Aorta (tissue), 5 donors: Measurements from ENCODE around the gene HAVCR1. TPM values are rescaled to one million over a fixed set of nuclear protein-coding genes. Genes with fewer than 3 reads are reported as not detected.

Source experiments
- ATAC-seq: fragments of 200-7000 bp; cut with Tn5 transposase; one replicate; pipeline ENCODE4 v1.9.1; 2022; ENCODE audit warnings: moderate library complexity; ENCODE audit not compliant: low FRiP score
- DNase-seq, 2 donors: peaks; one replicate each; pipeline ENCODE4 v3.0.0-alpha.2; 2020
- H3K27ac ChIP-seq, 2 donors: one replicate each; pipeline ENCODE4 v1.5.1; 2013; ENCODE audit warnings: low read length in 2 of 2, mild to moderate bottlenecking in 2 of 2, moderate library complexity in 2 of 2, control low read depth in 1 of 2, inconsistent platforms in 1 of 2, low read depth in 1 of 2
- H3K27me3 ChIP-seq, 2 donors: one replicate each; pipeline ENCODE4 v1.6.1; 2013; ENCODE audit warnings: control low read depth in 1 of 2, low read length in 1 of 2, mild to moderate bottlenecking in 1 of 2, moderate library complexity in 1 of 2; ENCODE audit not compliant: insufficient read depth in 2 of 2, control insufficient read depth in 1 of 2
- H3K36me3 ChIP-seq, 2 donors: one replicate each; pipeline ENCODE4 v1.6.1; 2013; ENCODE audit warnings: control low read depth in 1 of 2, low read length in 1 of 2, mild to moderate bottlenecking in 1 of 2; ENCODE audit not compliant: insufficient read depth in 2 of 2, control insufficient read depth in 1 of 2
- H3K4me1 ChIP-seq, 2 donors: one replicate each; pipeline ENCODE4 v1.6.1; 2013; ENCODE audit warnings: low read length in 2 of 2, control low read depth in 1 of 2, mild to moderate bottlenecking in 1 of 2, moderate library complexity in 1 of 2; ENCODE audit not compliant: insufficient read depth in 2 of 2, control insufficient read depth in 1 of 2
- H3K4me3 ChIP-seq, 2 donors: one replicate each; pipeline ENCODE4 v1.5.1; 2013; ENCODE audit warnings: low read length in 2 of 2, control low read depth in 1 of 2, mild to moderate bottlenecking in 1 of 2
- H3K9me3 ChIP-seq: one replicate; pipeline ENCODE4 v1.6.1; 2013; ENCODE audit warnings: mild to moderate bottlenecking, low read length; ENCODE audit not compliant: control insufficient read depth
- intact Hi-C, 2 donors: fragments of 100-400 bp; cut with DNase I; formaldehyde crosslinking; loops; one replicate each; pipeline versions ENCODE4 v1.14.2 to v1.15.0; 2022
- polyA plus RNA-seq, 2 donors: library from polyadenylated mRNA; stranded (reverse); fragments of 200-250 nt; gene quantifications; one replicate each; pipeline ENCODE4 v1.2.3, GENCODE V29; 2013
- total RNA-seq, 2 donors: library from RNA; stranded (reverse); fragmentation: NEBNext Ultra II Directional; extraction: Animal tissue kit (Norgen Biotek cat#: 25700); gene quantifications; one replicate each; pipeline ENCODE4 v1.2.1, GENCODE V29; 2021
- donor health status: healthy with polysubstance abuse.
- donor health status: Bipolar disorder and iron deficiency.
- donor health status: DM: no; HTN: no; CAD: no.
- donor health status: DM: no; HTN: no; CAD: no.
- donor health status: DM: yes; HTN: yes; CAD: no.

Gene HAVCR1
- total and polyA plus RNA-seq, 4 donors, result 1.0 to 1.8 TPM; not detected in 2

DNA sequence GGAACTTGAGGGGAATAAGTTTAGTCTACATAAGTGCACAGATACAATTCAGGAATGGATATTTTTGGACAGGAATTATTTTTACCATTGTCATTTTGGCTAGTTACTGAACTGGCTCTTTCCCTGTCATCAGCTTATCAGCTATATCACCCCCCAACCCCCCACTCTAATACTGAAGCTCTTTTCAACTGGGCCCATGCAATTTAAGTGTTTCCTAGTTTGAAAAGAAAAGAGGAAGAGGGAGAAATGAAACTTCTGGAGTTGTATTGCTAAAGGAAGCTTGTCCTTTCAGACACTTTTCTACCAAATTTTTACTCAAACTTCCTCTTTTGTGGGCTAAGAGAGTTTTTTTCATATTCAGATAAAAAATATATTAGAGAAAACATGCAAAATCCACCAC is 77.4 kb downstream of the HAVCR1 start:
- no peak for DNase-seq
- Histone ChIP-seq H3K4me1 (no peaks in the 10 kb centered on the region), H3K36me3 (no peaks in the 10 kb centered on the region), H3K27ac (no peak overlapping the region), H3K9me3 (peaks cover 2% of the 10 kb centered on the region), H3K27me3 (no peaks in the 10 kb centered on the region), H3K4me3 (no peak overlapping the region)
- ATAC-seq, result no peak
- intact Hi-C loops, result no loop called here

Other genes starting within 250 kb of the HAVCR1 start
- not detected for gene PPP1R2B, start 208.8 kb downstream of the HAVCR1 start, total RNA-seq
- gene PPP1R2B, start 208.8 kb downstream of the HAVCR1 start, polyA plus RNA-seq, result under 1 TPM in 1 of 2 donors, not detected in 1; 0.05 TPM
- gene TIMD4, start 95.9 kb downstream of the HAVCR1 start, total RNA-seq, result under 1 TPM; 0.65 to 0.99 TPM
- gene TIMD4, start 95.9 kb downstream of the HAVCR1 start, polyA plus RNA-seq, result not detected
- 10 to 100 TPM; 10.3 to 21.6 TPM for gene HAVCR2, start 49.9 kb upstream of the HAVCR1 start, total RNA-seq
- gene HAVCR2, start 49.9 kb upstream of the HAVCR1 start, polyA plus RNA-seq, result 1 to 10 TPM; 2.3 to 9.6 TPM
- gene MED7, start 83.7 kb upstream of the HAVCR1 start, total RNA-seq, result 10 to 100 TPM; 10.5 to 11.6 TPM
- gene MED7, start 83.7 kb upstream of the HAVCR1 start, polyA plus RNA-seq, result 10 to 100 TPM; 13.8 to 14.7 TPM
- gene GARIN3, start 107.1 kb upstream of the HAVCR1 start, total RNA-seq, result not detected
- gene GARIN3, start 107.1 kb upstream of the HAVCR1 start, polyA plus RNA-seq, result not detected
- gene ITK, start 121.7 kb upstream of the HAVCR1 start, total RNA-seq, result 1 to 10 TPM; 3.0 to 4.8 TPM
- under 1 TPM; 0.10 to 0.75 TPM for gene ITK, start 121.7 kb upstream of the HAVCR1 start, polyA plus RNA-seq
- 100 to 1,000 TPM in 1 of 2 donors, 10 to 100 TPM in 1; 42.0 to 144 TPM for gene CYFIP2, start 207.0 kb upstream of the HAVCR1 start, total RNA-seq
- gene CYFIP2, start 207.0 kb upstream of the HAVCR1 start, polyA plus RNA-seq, result 100 to 1,000 TPM in 1 of 2 donors, 10 to 100 TPM in 1; 84.9 to 141 TPM